Liver (tissue), 9 donors: ENCODE data around the gene OPTC. TPM values are rescaled to one million over a fixed set of nuclear protein-coding genes. Genes with fewer than 3 reads are reported as not detected.

Source experiments
- DNase-seq: peaks from one replicate; pipeline ENCODE4 v3.0.0-alpha.2; 2017; ENCODE audit warnings: low spot score
- H3K27ac ChIP-seq, 2 donors: one replicate each; pipeline ENCODE4 v1.7.0; 2013; ENCODE audit warnings: inconsistent platforms in 2 of 2, low read length in 2 of 2, control low read depth in 1 of 2, low read depth in 1 of 2, mild to moderate bottlenecking in 1 of 2
- H3K27me3 ChIP-seq, 4 donors: one replicate each; pipeline versions ENCODE4 v1.6.1 to v1.7.0; 2013; ENCODE audit warnings: low read length in 3 of 4, inconsistent platforms in 1 of 4, mild to moderate bottlenecking in 1 of 4, moderate library complexity in 1 of 4; ENCODE audit not compliant: control insufficient read depth in 4 of 4, insufficient read depth in 4 of 4
- H3K36me3 ChIP-seq, 4 donors: one replicate each; pipeline versions ENCODE4 v1.6.1 to v1.7.0; 2013; ENCODE audit warnings: low read length in 3 of 4, mild to moderate bottlenecking in 3 of 4, low read depth in 1 of 4, moderate library complexity in 1 of 4; ENCODE audit not compliant: control insufficient read depth in 4 of 4, insufficient read depth in 3 of 4
- H3K4me1 ChIP-seq, 4 donors: one replicate each; pipeline versions ENCODE4 v1.6.1 to v1.7.0; 2013; ENCODE audit warnings: low read length in 3 of 4, mild to moderate bottlenecking in 3 of 4, moderate library complexity in 1 of 4; ENCODE audit not compliant: control insufficient read depth in 4 of 4, insufficient read depth in 4 of 4
- H3K4me3 ChIP-seq, 3 donors: one replicate each; pipeline versions ENCODE4 v1.6.1 to v1.7.0; 2013; ENCODE audit warnings: low read length in 3 of 3, control low read depth in 1 of 3, low read depth in 1 of 3, mild to moderate bottlenecking in 1 of 3
- H3K9ac ChIP-seq, 2 donors: one replicate each; pipeline ENCODE4 v1.7.0; 2013; ENCODE audit warnings: low read length in 2 of 2, mild to moderate bottlenecking in 2 of 2, moderate library complexity in 2 of 2, control low read depth in 1 of 2, low read depth in 1 of 2
- H3K9me3 ChIP-seq, 4 donors: one replicate each; pipeline versions ENCODE4 v1.6.1 to v1.7.0; 2013; ENCODE audit warnings: low read length in 3 of 4; ENCODE audit not compliant: control insufficient read depth in 4 of 4
- FOXA2 ChIP-seq: IDR thresholded peaks from 2 replicates; pipeline ENCODE4 v1.6.1; 2016; ENCODE audit warnings: antibody characterized with exemption
- GABPA ChIP-seq, 2 donors: IDR thresholded peaks in 1 of 2; conservative IDR thresholded peaks in 1 of 2; 2 replicates each; pipeline ENCODE4 v1.6.1; 2016; ENCODE audit warnings: antibody characterized with exemption in 2 of 2, mild to moderate bottlenecking in 1 of 2, moderate library complexity in 1 of 2
- HNF4A ChIP-seq, 2 donors: conservative IDR thresholded peaks; 2 replicates each; pipeline ENCODE4 v1.6.1; 2016; ENCODE audit warnings: antibody characterized with exemption in 2 of 2, mild to moderate bottlenecking in 2 of 2
- HNF4G ChIP-seq: IDR thresholded peaks from 2 replicates; pipeline ENCODE4 v1.6.1; 2016; ENCODE audit warnings: antibody characterized with exemption
- JUND ChIP-seq, 2 donors: IDR thresholded peaks; 2 replicates each; pipeline ENCODE4 v1.6.1; 2016; ENCODE audit warnings: antibody characterized with exemption in 2 of 2
- REST ChIP-seq: IDR thresholded peaks from 2 replicates; pipeline ENCODE4 v1.6.1; 2016; ENCODE audit warnings: antibody characterized with exemption, mild to moderate bottlenecking
- RXRA ChIP-seq, 2 donors: IDR thresholded peaks; 2 replicates each; pipeline ENCODE4 v1.6.1; 2017 to 2018; ENCODE audit warnings: antibody characterized with exemption in 2 of 2, mild to moderate bottlenecking in 1 of 2
- SP1 ChIP-seq: IDR thresholded peaks from 2 replicates; pipeline ENCODE4 v1.6.1; 2018; ENCODE audit warnings: antibody characterized with exemption, mild to moderate bottlenecking
- YY1 ChIP-seq: IDR thresholded peaks from 2 replicates; pipeline ENCODE4 v1.6.1; 2016; ENCODE audit warnings: antibody characterized with exemption, mild to moderate bottlenecking
- ZBTB33 ChIP-seq: IDR thresholded peaks from 2 replicates; pipeline ENCODE4 v1.6.1; 2016; ENCODE audit warnings: antibody characterized with exemption
- WGBS: extraction: QIAGEN DNeasy Blood & Tissue Kit; methylation state at CpG from one replicate; pipeline ENCODE4 v1.1.7; 2013; 5-methylcytosine and 5-hydroxymethylcytosine counted together
- polyA plus RNA-seq, 2 donors: library from polyadenylated mRNA; stranded (reverse) in 1 of 2; unstranded in 1 of 2; fragments of 200-250 nt in 1 of 2; fragments of >200 nt in 1 of 2; fragmentation: Nextera tagmentation in 1 of 2; extraction: Ambion mirVana in 1 of 2; gene quantifications; one replicate each; pipeline versions ENCODE4 v1.2.1 to v1.2.3, GENCODE V29; 2013 to 2015
- total RNA-seq, 2 donors: library from RNA; depleted of rRNA; stranded (reverse); fragments of >200 nt; gene quantifications; one replicate each; pipeline ENCODE4 v1.2.3, GENCODE V29; 2014
- donor health status: healthy.
- donor health status: healthy.
- donor health status: healthy.
- donor health status: healthy.
- donor health status: healthy.

OPTC gene
- total and polyA plus RNA-seq, 4 donors = not detected

- Histone ChIP-seq H3K27me3 (peaks cover 0 to 4% (median 0%) of the 10 kb centered on the region in 4 donors), H3K27ac (no peak overlapping the region), H3K4me3 (no peak overlapping the region), H3K4me1 (no peaks in the 10 kb centered on the region), H3K36me3 (no peaks in the 10 kb centered on the region), H3K9me3 (no peaks in the 10 kb centered on the region), H3K9ac (no peak overlapping the region)
- WGBS = 52% methylated on average over 5 of the region's 5 CpGs
- no peak for DNase-seq
- TF ChIP-seq GABPA (IDR thresholded peaks at IDR 0.05 in 1 of 2, conservative IDR thresholded peaks at IDR 0.05 in 1 of 2) (no peak), HNF4G (no peak), JUND (IDR thresholded peaks at IDR 0.05) (no peak), REST (no peak), RXRA (IDR thresholded peaks at IDR 0.05) (no peak)
Observed at GRCh38 chr1:203453616-203454015, 40.3 kb upstream of the OPTC start.

- Histone ChIP-seq H3K27me3 (peaks cover 0 to 4% (median 0%) of the 10 kb centered on the region in 4 donors), H3K27ac (no peak overlapping the region), H3K36me3 (no peaks in the 10 kb centered on the region), H3K4me1 (no peaks in the 10 kb centered on the region), H3K9me3 (no peaks in the 10 kb centered on the region), H3K9ac (no peak overlapping the region), H3K4me3 (no peak overlapping the region)
- WGBS = 89% methylated on average over 18 of the region's 18 CpGs
- TF ChIP-seq ZBTB33 = no peak
- TF ChIP-seq JUND (IDR thresholded peaks at IDR 0.05) = no peak
- no peak for TF ChIP-seq SP1
- TF ChIP-seq HNF4A (conservative IDR thresholded peaks at IDR 0.05) = no peak
- DNase-seq = no peak
Observed at GRCh38 chr1:203454986-203455471, 38.9 kb upstream of the OPTC start.

GRCh38 chr1:203455706-203456105, 38.2 kb upstream of the OPTC start:
- TF ChIP-seq RXRA (IDR thresholded peaks at IDR 0.05) (no peak), HNF4A (conservative IDR thresholded peaks at IDR 0.05) (no peak), JUND (IDR thresholded peaks at IDR 0.05) (no peak), REST (no peak), FOXA2 (no peak), YY1 (no peak), ZBTB33 (no peak), GABPA (IDR thresholded peaks at IDR 0.05 in 1 of 2, conservative IDR thresholded peaks at IDR 0.05 in 1 of 2) (no peak)
- no peak overlapping the region for H3K27ac ChIP-seq
- no peaks in the 10 kb centered on the region for H3K4me1 ChIP-seq
- no peaks in the 10 kb centered on the region for H3K36me3 ChIP-seq
- no peak overlapping the region for H3K9ac ChIP-seq
- H3K9me3 ChIP-seq = no peaks in the 10 kb centered on the region
- 95% methylated on average over 3 of the region's 3 CpGs for WGBS
- peaks cover 0 to 4% (median 0%) of the 10 kb centered on the region in 4 donors for H3K27me3 ChIP-seq
- no peak for DNase-seq
- H3K4me3 ChIP-seq = no peak overlapping the region
